SU-DHL-6 (cell line): ENCODE measurements around the gene TARS3.

ENCODE experiments used
- H2AFZ ChIP-seq: fragments of 200-600 bp; sonication (generic); 2 replicates; pipeline ENCODE4 v1.6.1; 2014; ENCODE audit warnings: low read depth, mild to moderate bottlenecking, moderate library complexity, mixed read lengths, antibody characterized with exemption, low read length; ENCODE audit not compliant: severe bottlenecking
- H3F3A ChIP-seq: fragments of 200-600 bp; shearing (Covaris generic); 2 replicates; pipeline ENCODE4 v1.6.0; 2016; ENCODE audit warnings: antibody characterized with exemption, mild to moderate bottlenecking; ENCODE audit not compliant: insufficient read depth
- H3K27ac ChIP-seq: fragments of 200-600 bp; sonication (generic); 2 replicates; pipeline ENCODE4 v1.5.1; 2016; ENCODE audit warnings: low read depth, mild to moderate bottlenecking, low read length, moderate library complexity, mixed read lengths
- H3K27me3 ChIP-seq: fragments of 200-600 bp; sonication (generic), shearing (Covaris generic); 2 replicates; pipeline ENCODE4 v1.6.0; 2014; ENCODE audit warnings: mild to moderate bottlenecking, low read length
- H3K36me3 ChIP-seq: fragments of 200-600 bp; sonication (generic); 2 replicates; pipeline ENCODE4 v1.6.1; 2014; ENCODE audit warnings: mild to moderate bottlenecking, low read length, mixed read lengths
- H3K4me2 ChIP-seq: fragments of 300-600, 200-600 bp; shearing (Covaris generic), sonication (generic); 2 replicates; pipeline ENCODE4 v1.6.0; 2014; ENCODE audit warnings: low read length, low read depth, mild to moderate bottlenecking; ENCODE audit not compliant: poor library complexity, severe bottlenecking
- H3K4me3 ChIP-seq: fragments of 200-600 bp; sonication (generic); 2 replicates; pipeline ENCODE4 v1.5.1; 2014; ENCODE audit warnings: antibody characterized with exemption, low read length, mild to moderate bottlenecking, mixed read lengths; ENCODE audit not compliant: insufficient read depth, poor library complexity, severe bottlenecking
- H3K79me2 ChIP-seq: fragments of 200-600 bp; sonication (generic); 2 replicates; pipeline ENCODE4 v1.6.1; 2014; ENCODE audit warnings: mild to moderate bottlenecking, low read length, moderate library complexity; ENCODE audit not compliant: insufficient read depth
- H3K9ac ChIP-seq: fragments of 200-600 bp; sonication (generic); 2 replicates; pipeline ENCODE4 v1.7.0; 2014; ENCODE audit warnings: mild to moderate bottlenecking, low read length
- H3K9me2 ChIP-seq: fragments of 200-600 bp; sonication (generic); replicated peaks from 2 replicates; pipeline ENCODE4 v1.6.1; 2014; ENCODE audit warnings: low read length; ENCODE audit not compliant: insufficient read depth
- H3K9me3 ChIP-seq: fragments of 200-600 bp; sonication (generic); 2 replicates; pipeline ENCODE4 v1.6.1; 2014; ENCODE audit warnings: low read length, mixed read lengths; ENCODE audit not compliant: insufficient read depth
- H4K20me1 ChIP-seq: fragments of 200-600 bp; sonication (generic); 2 replicates; pipeline ENCODE4 v1.6.1; 2014; ENCODE audit warnings: low read depth, mild to moderate bottlenecking, antibody characterized with exemption, low read length, moderate library complexity, mixed read lengths
- CTCF ChIP-seq: fragments of 200-600 bp; sonication (generic); IDR thresholded peaks from one replicate; pipeline ENCODE4 v1.5.1; 2017; ENCODE audit warnings: antibody characterized with exemption, mild to moderate bottlenecking, low read length, moderate library complexity; ENCODE audit not compliant: insufficient read depth, poor library complexity, severe bottlenecking
- EZH2phosphoT487 ChIP-seq: fragments of 200-600 bp; sonication (generic), shearing (Covaris generic); conservative IDR thresholded peaks from 2 replicates; pipeline ENCODE4 v1.6.1; 2018; ENCODE audit warnings: mild to moderate bottlenecking, antibody characterized with exemption, low read length, moderate library complexity, mixed read lengths

The TARS3 gene

GRCh38 chr15:101697488-101697887 lies 26.8 kb downstream of the TARS3 start:
- no peaks in the 10 kb centered on the region for H3K36me3 ChIP-seq
- TF ChIP-seq EZH2phosphoT487: no peak
- no peak for TF ChIP-seq CTCF

GRCh38 chr15:101696829-101697228 lies 27.4 kb downstream of the TARS3 start:
- no peaks in the 10 kb centered on the region for H3K9me2 ChIP-seq
- no peaks in the 10 kb centered on the region for H3K79me2 ChIP-seq
- no peak overlapping the region for H3K4me3 ChIP-seq
- no peak overlapping the region for H3K9ac ChIP-seq
- H4K20me1 ChIP-seq: no peaks in the 10 kb centered on the region
- TF ChIP-seq CTCF (no peak), EZH2phosphoT487 (no peak)
- H3K27ac ChIP-seq: no peak overlapping the region
- no peak overlapping the region for H2AFZ ChIP-seq
- H3K36me3 ChIP-seq: no peaks in the 10 kb centered on the region
- no peaks in the 10 kb centered on the region for H3K27me3 ChIP-seq
- no peaks in the 10 kb centered on the region for H3F3A ChIP-seq
- no peaks in the 10 kb centered on the region for H3K9me3 ChIP-seq
- H3K4me2 ChIP-seq: no peak overlapping the region

More at GRCh38 chr15:101697488-101697887, 26.8 kb downstream of the TARS3 start:
- Histone ChIP-seq H3K27me3 (no peaks in the 10 kb centered on the region), H3K9ac (no peak overlapping the region), H3K9me3 (no peaks in the 10 kb centered on the region), H4K20me1 (no peaks in the 10 kb centered on the region), H3F3A (no peaks in the 10 kb centered on the region), H2AFZ (no peak overlapping the region), H3K4me2 (no peak overlapping the region), H3K9me2 (no peaks in the 10 kb centered on the region), H3K27ac (no peak overlapping the region), H3K4me3 (no peak overlapping the region), H3K79me2 (no peaks in the 10 kb centered on the region)

GRCh38 chr15:101694261-101694660 lies 30.0 kb downstream of the TARS3 start:
- Histone ChIP-seq H3K9ac (no peak overlapping the region), H2AFZ (no peak overlapping the region), H3K36me3 (no peaks in the 10 kb centered on the region), H3K9me3 (no peaks in the 10 kb centered on the region), H3K27me3 (no peaks in the 10 kb centered on the region), H3K4me2 (no peak overlapping the region), H3F3A (no peaks in the 10 kb centered on the region), H3K4me3 (no peak overlapping the region), H4K20me1 (no peaks in the 10 kb centered on the region), H3K27ac (no peak overlapping the region), H3K9me2 (no peaks in the 10 kb centered on the region), H3K79me2 (no peaks in the 10 kb centered on the region)
- TF ChIP-seq CTCF: no peak
- no peak for TF ChIP-seq EZH2phosphoT487
